ENCODE measurements around the gene KIRREL3. TPM values are rescaled to one million over a fixed set of nuclear protein-coding genes. Genes with fewer than 3 reads are reported as not detected.

The KIRREL3 gene
- total RNA-seq, 4 donors from 2014 or later: 0.19 TPM; not detected in 3

- Histone ChIP-seq H3K27me3 (no peaks in the 10 kb centered on the region), H3K4me3 (no peak overlapping the region), H3K9me3 (no peaks in the 10 kb centered on the region), H3K36me3 (no peaks in the 10 kb centered on the region), H3K27ac (no peak overlapping the region), H3K4me1 (no peaks in the 10 kb centered on the region)
- 81 to 83% methylated on average over 10 of the region's 10 CpGs for WGBS, 2 donors
- intact Hi-C loops (cut with DNase I): no loop called here
- no peak for TF ChIP-seq POLR2A (IDR thresholded peaks at IDR 0.05)
- TF ChIP-seq, protein P1, sequence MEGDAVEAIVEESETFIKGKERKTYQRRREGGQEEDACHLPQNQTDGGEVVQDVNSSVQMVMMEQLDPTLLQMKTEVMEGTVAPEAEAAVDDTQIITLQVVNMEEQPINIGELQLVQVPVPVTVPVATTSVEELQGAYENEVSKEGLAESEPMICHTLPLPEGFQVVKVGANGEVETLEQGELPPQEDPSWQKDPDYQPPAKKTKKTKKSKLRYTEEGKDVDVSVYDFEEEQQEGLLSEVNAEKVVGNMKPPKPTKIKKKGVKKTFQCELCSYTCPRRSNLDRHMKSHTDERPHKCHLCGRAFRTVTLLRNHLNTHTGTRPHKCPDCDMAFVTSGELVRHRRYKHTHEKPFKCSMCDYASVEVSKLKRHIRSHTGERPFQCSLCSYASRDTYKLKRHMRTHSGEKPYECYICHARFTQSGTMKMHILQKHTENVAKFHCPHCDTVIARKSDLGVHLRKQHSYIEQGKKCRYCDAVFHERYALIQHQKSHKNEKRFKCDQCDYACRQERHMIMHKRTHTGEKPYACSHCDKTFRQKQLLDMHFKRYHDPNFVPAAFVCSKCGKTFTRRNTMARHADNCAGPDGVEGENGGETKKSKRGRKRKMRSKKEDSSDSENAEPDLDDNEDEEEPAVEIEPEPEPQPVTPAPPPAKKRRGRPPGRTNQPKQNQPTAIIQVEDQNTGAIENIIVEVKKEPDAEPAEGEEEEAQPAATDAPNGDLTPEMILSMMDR (IDR thresholded peaks at IDR 0.05): no peak
- no peak for DNase-seq
Observed at GRCh38 chr11:126768702-126769101, 231.9 kb downstream of the KIRREL3 start.

- intact Hi-C loops (cut with DNase I): no loop called here
- DNase-seq: no peak
- Histone ChIP-seq H3K36me3 (no peaks in the 10 kb centered on the region), H3K4me3 (no peak overlapping the region), H3K9me3 (no peaks in the 10 kb centered on the region), H3K27ac (no peak overlapping the region), H3K4me1 (no peaks in the 10 kb centered on the region), H3K27me3 (no peaks in the 10 kb centered on the region)
- WGBS, 2 donors: 69 to 71% methylated on average over 6 of the region's 6 CpGs
- TF ChIP-seq POLR2A (IDR thresholded peaks at IDR 0.05): no peak
Observed at GRCh38 chr11:126766440-126766839, 234.1 kb downstream of the KIRREL3 start.

DNA sequence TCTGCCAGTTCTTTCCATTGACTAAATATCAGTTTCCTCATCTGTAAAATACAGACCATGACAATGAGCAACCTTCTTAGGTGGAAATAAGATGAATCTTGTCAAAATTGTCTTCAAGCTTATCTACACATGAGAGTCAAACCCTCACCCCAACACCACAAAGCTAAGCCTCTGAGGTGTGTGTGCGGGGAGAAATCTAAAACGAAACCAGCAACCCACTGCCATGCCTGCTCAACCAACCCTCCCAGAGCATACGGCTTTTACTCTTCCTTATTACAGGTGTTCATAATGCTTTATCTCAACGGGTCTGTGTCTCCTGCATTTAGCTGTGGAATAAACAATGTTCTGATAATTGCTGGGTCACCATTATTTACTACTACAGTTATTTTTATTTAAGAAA lies 235.4 kb downstream of the KIRREL3 start:
- intact Hi-C loops (cut with DNase I): no loop called here
- Histone ChIP-seq H3K27me3 (no peaks in the 10 kb centered on the region), H3K27ac (no peak overlapping the region), H3K4me3 (no peak overlapping the region), H3K9me3 (no peaks in the 10 kb centered on the region), H3K36me3 (no peaks in the 10 kb centered on the region), H3K4me1 (no peaks in the 10 kb centered on the region)
- no peak for DNase-seq
- 70 to 85% methylated on average over 4 of the region's 4 CpGs for WGBS, 2 donors
- TF ChIP-seq, protein P1 (IDR thresholded peaks at IDR 0.05): no peak
- no peak for TF ChIP-seq POLR2A (IDR thresholded peaks at IDR 0.05)

DNA sequence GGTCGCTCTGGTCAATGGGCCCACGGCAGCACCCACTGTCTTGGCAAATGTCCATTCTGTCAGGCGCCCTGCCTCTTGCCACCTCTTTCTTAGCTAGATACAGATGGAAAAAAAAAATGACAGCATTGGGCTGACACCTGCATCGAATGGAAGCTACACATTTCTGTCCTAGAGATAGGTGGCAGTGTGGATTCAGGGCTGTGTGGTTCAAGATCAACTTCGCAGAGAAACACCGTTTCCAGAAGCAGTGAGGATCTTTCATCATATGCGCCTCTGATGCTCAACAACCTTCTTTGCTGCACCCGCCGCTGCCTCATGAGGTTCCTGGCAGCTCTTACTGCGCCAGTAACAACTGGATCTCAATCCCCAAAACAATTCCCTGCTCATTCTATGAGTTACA lies 236.3 kb downstream of the KIRREL3 start:
- intact Hi-C loops (cut with DNase I): no loop called here
- no peaks in the 10 kb centered on the region for H3K36me3 ChIP-seq
- WGBS, 2 donors: 64 to 71% methylated on average over 9 of the region's 10 CpGs
- TF ChIP-seq, protein P1 (IDR thresholded peaks at IDR 0.05): no peak
- TF ChIP-seq POLR2A (IDR thresholded peaks at IDR 0.05): no peak
- H3K4me1 ChIP-seq: no peaks in the 10 kb centered on the region
- H3K27me3 ChIP-seq: no peaks in the 10 kb centered on the region
- DNase-seq: no peak
- no peaks in the 10 kb centered on the region for H3K9me3 ChIP-seq
- no peak overlapping the region for H3K4me3 ChIP-seq
- no peak overlapping the region for H3K27ac ChIP-seq

DNA sequence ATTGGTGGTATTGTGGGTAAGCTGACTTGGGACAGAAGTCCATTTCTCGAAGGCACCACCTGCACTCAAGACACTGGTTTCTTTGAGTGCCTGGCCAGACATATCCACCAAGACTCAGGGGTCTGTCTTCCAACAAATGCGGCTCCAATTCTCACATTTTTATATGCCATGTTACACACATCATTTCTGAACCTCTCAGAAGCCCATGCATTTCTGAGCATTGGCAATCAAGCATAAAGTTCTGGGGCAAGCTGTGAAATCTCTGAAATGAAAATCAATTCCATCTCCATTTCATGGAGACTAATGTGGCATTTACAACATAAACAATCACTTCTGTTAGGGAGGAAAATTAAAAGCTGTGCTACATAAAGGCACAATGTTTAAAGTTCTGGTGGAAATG lies 243.7 kb downstream of the KIRREL3 start:
- H3K4me1 ChIP-seq: no peaks in the 10 kb centered on the region
- TF ChIP-seq, protein P1 (IDR thresholded peaks at IDR 0.05): no peak
- no peak for TF ChIP-seq POLR2A (IDR thresholded peaks at IDR 0.05)
- intact Hi-C loops (cut with DNase I): no loop called here
- no peak overlapping the region for H3K27ac ChIP-seq
- whole genome bisulfite sequencing, 2 donors: 57 to 82% methylated on average over 1 to 2 of the region's 2 CpGs
- H3K27me3 ChIP-seq: no peaks in the 10 kb centered on the region
- no peak overlapping the region for H3K4me3 ChIP-seq
- DNase-seq: no peak
- no peaks in the 10 kb centered on the region for H3K9me3 ChIP-seq
- H3K36me3 ChIP-seq: no peaks in the 10 kb centered on the region

DNA sequence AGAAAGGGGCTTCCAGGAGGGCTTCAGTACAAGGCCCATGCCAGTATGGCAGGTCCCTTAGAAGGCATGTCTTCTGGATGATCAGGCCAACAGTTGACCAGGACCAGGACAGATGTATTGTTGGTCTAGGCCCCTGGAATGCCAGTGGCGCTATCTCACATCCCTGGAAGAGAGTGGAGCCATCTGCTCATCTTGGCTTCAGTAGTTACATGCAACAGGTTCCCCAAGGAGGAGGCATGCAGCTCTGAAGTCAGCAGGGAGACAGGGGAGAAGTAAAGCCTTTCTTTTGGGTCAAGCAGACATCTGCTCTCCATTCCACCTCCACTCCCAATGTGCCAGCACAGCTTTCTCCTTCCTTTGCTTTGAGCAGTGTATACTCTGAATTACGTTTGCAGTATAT lies 244.1 kb downstream of the KIRREL3 start:
- intact Hi-C loops (cut with DNase I): no loop called here
- Histone ChIP-seq H3K27me3 (no peaks in the 10 kb centered on the region), H3K27ac (no peak overlapping the region), H3K9me3 (no peaks in the 10 kb centered on the region), H3K4me3 (no peak overlapping the region), H3K4me1 (no peaks in the 10 kb centered on the region), H3K36me3 (no peaks in the 10 kb centered on the region)
- no peak for TF ChIP-seq POLR2A (IDR thresholded peaks at IDR 0.05)
- TF ChIP-seq, protein P1 (IDR thresholded peaks at IDR 0.05): no peak
- DNase-seq: no peak
- WGBS, 2 donors: 55 to 71% methylated on average over 1 to 2 of the region's 2 CpGs

Measured in esophagus squamous epithelium (tissue), 5 donors.